Upper lobe of left lung (tissue), 4 donors: ENCODE results near the gene SEC61A1.

Experiments
- CTCF ChIP-seq, 6 experiments: fragments of 450-650 bp in 4 of 6; fragments of 200-600 bp in 2 of 6; sonication (generic) in 2 of 6; IDR thresholded peaks; one replicate each; pipeline ENCODE4 v1.5.1; 2016 to 2019; ENCODE audit warnings: antibody characterized with exemption in 6 of 6
- EP300 ChIP-seq, 4 donors: sonication (generic); formaldehyde crosslinking; IDR thresholded peaks; one replicate each; pipeline ENCODE4 v1.5.1; 2017; ENCODE audit warnings: antibody characterized with exemption in 4 of 4, control low read depth in 2 of 4
- POLR2A ChIP-seq, 4 donors: fragments of 450-650 bp; IDR thresholded peaks; one replicate each; pipeline ENCODE4 v1.5.1; 2016 to 2017; ENCODE audit warnings: antibody characterized with exemption in 4 of 4, mild to moderate bottlenecking in 2 of 4
- POLR2AphosphoS5 ChIP-seq, 2 donors: sonication (generic); formaldehyde crosslinking; IDR thresholded peaks; one replicate each; pipeline ENCODE4 v1.5.1; 2017; ENCODE audit warnings: antibody characterized with exemption in 2 of 2

GRCh38 chr3:128066676-128067075 lies 14.4 kb downstream of the SEC61A1 start:
- TF ChIP-seq CTCF (IDR thresholded peaks at IDR 0.05) (no peak), EP300 (IDR thresholded peaks at IDR 0.05) (no peak), POLR2AphosphoS5 (IDR thresholded peaks at IDR 0.05) (no peak), POLR2A (IDR thresholded peaks at IDR 0.05) (no peak)
